ENCODE measurements around the gene PHYHD1. TPM values are rescaled to one million over a fixed set of nuclear protein-coding genes. Genes with fewer than 3 reads are reported as not detected.

Gene PHYHD1
- total and polyA plus RNA-seq, 2 of the 13 experiments (the other 11 are each of a cell fraction or from before 2014, with no cell fraction given) = 10.6 to 25.3 TPM

DNA sequence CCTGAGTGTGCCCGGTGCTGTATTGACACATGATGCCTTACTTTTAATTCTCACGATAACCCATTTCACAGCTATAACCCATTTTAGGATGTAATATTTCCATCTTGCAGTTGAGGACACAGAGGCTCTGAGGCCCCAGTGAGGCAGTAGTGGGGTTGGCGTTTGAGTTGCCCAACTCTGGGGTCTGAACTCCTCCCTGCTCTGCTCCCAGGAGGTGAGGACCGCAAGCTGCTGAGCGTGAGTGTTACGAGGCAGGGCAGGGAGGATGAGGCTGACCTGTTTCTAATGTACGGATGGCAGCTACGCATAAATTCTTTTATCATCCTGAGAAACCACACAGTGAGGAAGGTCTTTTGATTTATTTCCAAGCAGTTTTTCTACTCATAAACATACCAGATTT, 27.4 kb upstream of the PHYHD1 start:
- no peak for FAIRE-seq
- H3K4me1 ChIP-seq (ENCODE audit: insufficient read depth, low read length) = no peaks in the 10 kb centered on the region
- intact Hi-C loops (cut with micrococcal nuclease; ENCODE audit: unreplicated experiment) (no loop called here), in situ Hi-C loops (cut with HindIII; ENCODE audit: extremely low pct_ligation_motif_present, low pct_unique_long_range_greater_than_20kb) (no loop called here)
- no peak overlapping the region for H2AFZ ChIP-seq (ENCODE audit: low read length)
- H3K4me3 ChIP-seq (replicated peaks in 1 of 3; ENCODE audit: insufficient read depth in 1 of 3, low read depth in 2 of 3, low read length in 3 of 3) = no peak overlapping the region
- BruUV-seq (replicated peaks) = no TSS peak
- no peak overlapping the region for H3K4me2 ChIP-seq (ENCODE audit: low read depth, low read length)
- H3K9me3 ChIP-seq (ENCODE audit: low read length) = no peaks in the 10 kb centered on the region
- H3K36me3 ChIP-seq (replicated peaks in 1 of 2; ENCODE audit: control insufficient read depth in 1 of 2, insufficient read depth in 2 of 2, low read length in 2 of 2) = peaks cover 20 to 67% of the 10 kb centered on the region in 2 experiments; a peak in 4 of 5 replicates
- no peak for DNase-seq (ENCODE audit: low spot score)
- no peaks in the 10 kb centered on the region for H4K20me1 ChIP-seq (ENCODE audit: insufficient read depth, low read length)
- CTCF ChIA-PET (ENCODE audit: low intra/inter-chr PET ratio, low total read pairs) = no interaction called here
- no peak overlapping the region for H3K27ac ChIP-seq (ENCODE audit: extremely low read length, insufficient read depth, low read length)
- POLR2A ChIA-PET = no interaction called here
- peaks cover 13% of the 10 kb centered on the region for H3K79me2 ChIP-seq (ENCODE audit: insufficient read depth, low read length)
- WGBS (ENCODE audit: low lambda C conversion rate) = 100% methylated on average over 8 of the region's 8 CpGs
- no peak for ATAC-seq
- H3K27me3 ChIP-seq (ENCODE audit: control insufficient read depth in 1 of 2, insufficient read depth in 2 of 2, low read length in 2 of 2) = no peaks in the 10 kb centered on the region
- H3K9ac ChIP-seq (ENCODE audit: insufficient read depth, low read depth, low read length) = no peak overlapping the region
- TF ChIP-seq NCOA1 (CRISPR knock-in tag; IDR thresholded peaks at IDR 0.05) = no peak
- TF ChIP-seq KDM5B (CRISPR knock-in tag; IDR thresholded peaks at IDR 0.05; ENCODE audit: borderline replicate concordance) = no peak
- TF ChIP-seq TMF1 (CRISPR knock-in tag; IDR thresholded peaks at IDR 0.05; ENCODE audit: low read depth) = no peak
- TF ChIP-seq, protein P1, sequence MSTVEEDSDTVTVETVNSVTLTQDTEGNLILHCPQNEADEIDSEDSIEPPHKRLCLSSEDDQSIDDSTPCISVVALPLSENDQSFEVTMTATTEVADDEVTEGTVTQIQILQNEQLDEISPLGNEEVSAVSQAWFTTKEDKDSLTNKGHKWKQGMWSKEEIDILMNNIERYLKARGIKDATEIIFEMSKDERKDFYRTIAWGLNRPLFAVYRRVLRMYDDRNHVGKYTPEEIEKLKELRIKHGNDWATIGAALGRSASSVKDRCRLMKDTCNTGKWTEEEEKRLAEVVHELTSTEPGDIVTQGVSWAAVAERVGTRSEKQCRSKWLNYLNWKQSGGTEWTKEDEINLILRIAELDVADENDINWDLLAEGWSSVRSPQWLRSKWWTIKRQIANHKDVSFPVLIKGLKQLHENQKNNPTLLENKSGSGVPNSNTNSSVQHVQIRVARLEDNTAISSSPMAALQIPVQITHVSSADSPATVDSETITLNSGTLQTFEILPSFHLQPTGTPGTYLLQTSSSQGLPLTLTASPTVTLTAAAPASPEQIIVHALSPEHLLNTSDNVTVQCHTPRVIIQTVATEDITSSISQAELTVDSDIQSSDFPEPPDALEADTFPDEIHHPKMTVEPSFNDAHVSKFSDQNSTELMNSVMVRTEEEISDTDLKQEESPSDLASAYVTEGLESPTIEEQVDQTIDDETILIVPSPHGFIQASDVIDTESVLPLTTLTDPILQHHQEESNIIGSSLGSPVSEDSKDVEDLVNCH (CRISPR knock-in tag; IDR thresholded peaks at IDR 0.05) = no peak
- no peak for TF ChIP-seq RAD21 (CRISPR knock-in tag; IDR thresholded peaks at IDR 0.05)
- TF ChIP-seq, protein P2, sequence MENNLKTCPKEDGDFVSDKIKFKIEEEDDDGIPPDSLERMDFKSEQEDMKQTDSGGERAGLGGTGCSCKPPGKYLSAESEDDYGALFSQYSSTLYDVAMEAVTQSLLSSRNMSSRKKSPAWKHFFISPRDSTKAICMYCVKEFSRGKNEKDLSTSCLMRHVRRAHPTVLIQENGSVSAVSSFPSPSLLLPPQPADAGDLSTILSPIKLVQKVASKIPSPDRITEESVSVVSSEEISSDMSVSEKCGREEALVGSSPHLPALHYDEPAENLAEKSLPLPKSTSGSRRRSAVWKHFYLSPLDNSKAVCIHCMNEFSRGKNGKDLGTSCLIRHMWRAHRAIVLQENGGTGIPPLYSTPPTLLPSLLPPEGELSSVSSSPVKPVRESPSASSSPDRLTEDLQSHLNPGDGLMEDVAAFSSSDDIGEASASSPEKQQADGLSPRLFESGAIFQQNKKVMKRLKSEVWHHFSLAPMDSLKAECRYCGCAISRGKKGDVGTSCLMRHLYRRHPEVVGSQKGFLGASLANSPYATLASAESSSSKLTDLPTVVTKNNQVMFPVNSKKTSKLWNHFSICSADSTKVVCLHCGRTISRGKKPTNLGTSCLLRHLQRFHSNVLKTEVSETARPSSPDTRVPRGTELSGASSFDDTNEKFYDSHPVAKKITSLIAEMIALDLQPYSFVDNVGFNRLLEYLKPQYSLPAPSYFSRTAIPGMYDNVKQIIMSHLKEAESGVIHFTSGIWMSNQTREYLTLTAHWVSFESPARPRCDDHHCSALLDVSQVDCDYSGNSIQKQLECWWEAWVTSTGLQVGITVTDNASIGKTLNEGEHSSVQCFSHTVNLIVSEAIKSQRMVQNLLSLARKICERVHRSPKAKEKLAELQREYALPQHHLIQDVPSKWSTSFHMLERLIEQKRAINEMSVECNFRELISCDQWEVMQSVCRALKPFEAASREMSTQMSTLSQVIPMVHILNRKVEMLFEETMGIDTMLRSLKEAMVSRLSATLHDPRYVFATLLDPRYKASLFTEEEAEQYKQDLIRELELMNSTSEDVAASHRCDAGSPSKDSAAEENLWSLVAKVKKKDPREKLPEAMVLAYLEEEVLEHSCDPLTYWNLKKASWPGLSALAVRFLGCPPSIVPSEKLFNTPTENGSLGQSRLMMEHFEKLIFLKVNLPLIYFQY (CRISPR knock-in tag; IDR thresholded peaks at IDR 0.05; ENCODE audit: borderline replicate concordance) = no peak
- no peak for TF ChIP-seq ZKSCAN1 (IDR thresholded peaks at IDR 0.05; ENCODE audit: low read length)
- no peak for TF ChIP-seq SIN3B (IDR thresholded peaks at IDR 0.05; ENCODE audit: low read length)
- no peak for TF ChIP-seq ZBTB8A (CRISPR knock-in tag; IDR thresholded peaks at IDR 0.05; ENCODE audit: borderline replicate concordance, low read depth)
- no peak for TF ChIP-seq ZNF101 (CRISPR knock-in tag; IDR thresholded peaks at IDR 0.05; ENCODE audit: borderline replicate concordance, low read depth)
- TF ChIP-seq, protein P3, sequence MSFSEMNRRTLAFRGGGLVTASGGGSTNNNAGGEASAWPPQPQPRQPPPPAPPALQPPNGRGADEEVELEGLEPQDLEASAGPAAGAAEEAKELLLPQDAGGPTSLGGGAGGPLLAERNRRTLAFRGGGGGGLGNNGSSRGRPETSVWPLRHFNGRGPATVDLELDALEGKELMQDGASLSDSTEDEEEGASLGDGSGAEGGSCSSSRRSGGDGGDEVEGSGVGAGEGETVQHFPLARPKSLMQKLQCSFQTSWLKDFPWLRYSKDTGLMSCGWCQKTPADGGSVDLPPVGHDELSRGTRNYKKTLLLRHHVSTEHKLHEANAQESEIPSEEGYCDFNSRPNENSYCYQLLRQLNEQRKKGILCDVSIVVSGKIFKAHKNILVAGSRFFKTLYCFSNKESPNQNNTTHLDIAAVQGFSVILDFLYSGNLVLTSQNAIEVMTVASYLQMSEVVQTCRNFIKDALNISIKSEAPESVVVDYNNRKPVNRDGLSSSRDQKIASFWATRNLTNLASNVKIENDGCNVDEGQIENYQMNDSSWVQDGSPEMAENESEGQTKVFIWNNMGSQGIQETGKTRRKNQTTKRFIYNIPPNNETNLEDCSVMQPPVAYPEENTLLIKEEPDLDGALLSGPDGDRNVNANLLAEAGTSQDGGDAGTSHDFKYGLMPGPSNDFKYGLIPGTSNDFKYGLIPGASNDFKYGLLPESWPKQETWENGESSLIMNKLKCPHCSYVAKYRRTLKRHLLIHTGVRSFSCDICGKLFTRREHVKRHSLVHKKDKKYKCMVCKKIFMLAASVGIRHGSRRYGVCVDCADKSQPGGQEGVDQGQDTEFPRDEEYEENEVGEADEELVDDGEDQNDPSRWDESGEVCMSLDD (CRISPR knock-in tag; IDR thresholded peaks at IDR 0.05; ENCODE audit: borderline replicate concordance) = no peak
- TF ChIP-seq AGO1 (IDR thresholded peaks at IDR 0.05; ENCODE audit: low read depth, low read length, poor library complexity, severe bottlenecking) = no peak
- no peak for TF ChIP-seq SRSF9 (IDR thresholded peaks at IDR 0.05; ENCODE audit: borderline replicate concordance, insufficient read depth, low read depth, low read length, poor library complexity, severe bottlenecking)
- no peak for TF ChIP-seq ZNF672 (CRISPR knock-in tag; IDR thresholded peaks at IDR 0.05)
- TF ChIP-seq, protein P4, sequence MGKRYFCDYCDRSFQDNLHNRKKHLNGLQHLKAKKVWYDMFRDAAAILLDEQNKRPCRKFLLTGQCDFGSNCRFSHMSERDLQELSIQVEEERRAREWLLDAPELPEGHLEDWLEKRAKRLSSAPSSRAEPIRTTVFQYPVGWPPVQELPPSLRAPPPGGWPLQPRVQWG (CRISPR knock-in tag; IDR thresholded peaks at IDR 0.05; ENCODE audit: borderline replicate concordance, low read depth) = no peak
- TF ChIP-seq ZNF776 (CRISPR knock-in tag; IDR thresholded peaks at IDR 0.05) = no peak
